Liver (tissue), 9 donors: Measurements from ENCODE around the gene IL1RL1. TPM values are rescaled to one million over a fixed set of nuclear protein-coding genes. Genes with fewer than 3 reads are reported as not detected.

Source experiments
- DNase-seq: peaks from one replicate; pipeline ENCODE4 v3.0.0-alpha.2; 2017; ENCODE audit warnings: low spot score
- H3K27ac ChIP-seq, 2 donors: one replicate each; pipeline ENCODE4 v1.7.0; 2013; ENCODE audit warnings: inconsistent platforms in 2 of 2, low read length in 2 of 2, control low read depth in 1 of 2, low read depth in 1 of 2, mild to moderate bottlenecking in 1 of 2
- H3K27me3 ChIP-seq, 4 donors: one replicate each; pipeline versions ENCODE4 v1.6.1 to v1.7.0; 2013; ENCODE audit warnings: low read length in 3 of 4, inconsistent platforms in 1 of 4, mild to moderate bottlenecking in 1 of 4, moderate library complexity in 1 of 4; ENCODE audit not compliant: control insufficient read depth in 4 of 4, insufficient read depth in 4 of 4
- H3K36me3 ChIP-seq, 4 donors: one replicate each; pipeline versions ENCODE4 v1.6.1 to v1.7.0; 2013; ENCODE audit warnings: low read length in 3 of 4, mild to moderate bottlenecking in 3 of 4, low read depth in 1 of 4, moderate library complexity in 1 of 4; ENCODE audit not compliant: control insufficient read depth in 4 of 4, insufficient read depth in 3 of 4
- H3K4me1 ChIP-seq, 4 donors: one replicate each; pipeline versions ENCODE4 v1.6.1 to v1.7.0; 2013; ENCODE audit warnings: low read length in 3 of 4, mild to moderate bottlenecking in 3 of 4, moderate library complexity in 1 of 4; ENCODE audit not compliant: control insufficient read depth in 4 of 4, insufficient read depth in 4 of 4
- H3K4me3 ChIP-seq, 3 donors: one replicate each; pipeline versions ENCODE4 v1.6.1 to v1.7.0; 2013; ENCODE audit warnings: low read length in 3 of 3, control low read depth in 1 of 3, low read depth in 1 of 3, mild to moderate bottlenecking in 1 of 3
- H3K9ac ChIP-seq, 2 donors: one replicate each; pipeline ENCODE4 v1.7.0; 2013; ENCODE audit warnings: low read length in 2 of 2, mild to moderate bottlenecking in 2 of 2, moderate library complexity in 2 of 2, control low read depth in 1 of 2, low read depth in 1 of 2
- H3K9me3 ChIP-seq, 4 donors: one replicate each; pipeline versions ENCODE4 v1.6.1 to v1.7.0; 2013; ENCODE audit warnings: low read length in 3 of 4; ENCODE audit not compliant: control insufficient read depth in 4 of 4
- EGR1 ChIP-seq, 2 donors: IDR thresholded peaks; 2 replicates each; pipeline ENCODE4 v1.6.1; 2016 to 2018; ENCODE audit warnings: antibody characterized with exemption in 2 of 2, low read depth in 2 of 2
- FOXA1 ChIP-seq: IDR thresholded peaks from 2 replicates; pipeline ENCODE4 v1.6.1; 2016; ENCODE audit warnings: antibody characterized with exemption
- FOXA2 ChIP-seq: IDR thresholded peaks from 2 replicates; pipeline ENCODE4 v1.6.1; 2016; ENCODE audit warnings: antibody characterized with exemption
- GABPA ChIP-seq, 2 donors: IDR thresholded peaks in 1 of 2; conservative IDR thresholded peaks in 1 of 2; 2 replicates each; pipeline ENCODE4 v1.6.1; 2016; ENCODE audit warnings: antibody characterized with exemption in 2 of 2, mild to moderate bottlenecking in 1 of 2, moderate library complexity in 1 of 2
- HNF4A ChIP-seq, 2 donors: conservative IDR thresholded peaks; 2 replicates each; pipeline ENCODE4 v1.6.1; 2016; ENCODE audit warnings: antibody characterized with exemption in 2 of 2, mild to moderate bottlenecking in 2 of 2
- HNF4G ChIP-seq: IDR thresholded peaks from 2 replicates; pipeline ENCODE4 v1.6.1; 2016; ENCODE audit warnings: antibody characterized with exemption
- JUND ChIP-seq, 2 donors: IDR thresholded peaks; 2 replicates each; pipeline ENCODE4 v1.6.1; 2016; ENCODE audit warnings: antibody characterized with exemption in 2 of 2
- NR2F2 ChIP-seq: IDR thresholded peaks from 2 replicates; pipeline ENCODE4 v1.6.1; 2016; ENCODE audit warnings: antibody characterized with exemption
- RAD21 ChIP-seq, 2 donors: IDR thresholded peaks; 2 replicates each; pipeline ENCODE4 v1.6.1; 2016; ENCODE audit warnings: antibody characterized with exemption in 2 of 2, mild to moderate bottlenecking in 2 of 2
- RXRA ChIP-seq, 2 donors: IDR thresholded peaks; 2 replicates each; pipeline ENCODE4 v1.6.1; 2017 to 2018; ENCODE audit warnings: antibody characterized with exemption in 2 of 2, mild to moderate bottlenecking in 1 of 2
- SP1 ChIP-seq: IDR thresholded peaks from 2 replicates; pipeline ENCODE4 v1.6.1; 2018; ENCODE audit warnings: antibody characterized with exemption, mild to moderate bottlenecking
- TAF1 ChIP-seq: conservative IDR thresholded peaks from 2 replicates; pipeline ENCODE4 v1.6.1; 2016; ENCODE audit warnings: antibody characterized with exemption, mild to moderate bottlenecking
- YY1 ChIP-seq: IDR thresholded peaks from 2 replicates; pipeline ENCODE4 v1.6.1; 2016; ENCODE audit warnings: antibody characterized with exemption, mild to moderate bottlenecking
- WGBS: extraction: QIAGEN DNeasy Blood & Tissue Kit; methylation state at CpG from one replicate; pipeline ENCODE4 v1.1.7; 2013; 5-methylcytosine and 5-hydroxymethylcytosine counted together
- polyA plus RNA-seq, 2 donors: library from polyadenylated mRNA; stranded (reverse) in 1 of 2; unstranded in 1 of 2; fragments of 200-250 nt in 1 of 2; fragments of >200 nt in 1 of 2; fragmentation: Nextera tagmentation in 1 of 2; extraction: Ambion mirVana in 1 of 2; gene quantifications; one replicate each; pipeline versions ENCODE4 v1.2.1 to v1.2.3, GENCODE V29; 2013 to 2015
- total RNA-seq, 2 donors: library from RNA; depleted of rRNA; stranded (reverse); fragments of >200 nt; gene quantifications; one replicate each; pipeline ENCODE4 v1.2.3, GENCODE V29; 2014
- TF ChIP-seq, protein P1 (sequence below): IDR thresholded peaks from 2 replicates; pipeline ENCODE4 v1.6.1; 2016; ENCODE audit warnings: antibody characterized with exemption
- TF ChIP-seq, protein P2 (sequence below): fragments of 150-350 bp; IDR thresholded peaks from 2 replicates; pipeline ENCODE4 v1.5.1; 2017; ENCODE audit warnings: improper control_type of control experiment, low read depth, low read length; ENCODE audit not compliant: missing input control
- TF ChIP-seq, protein P3 (sequence below): IDR thresholded peaks from 2 replicates; pipeline ENCODE4 v1.6.1; 2016; ENCODE audit warnings: antibody characterized with exemption
- TF ChIP-seq, protein P4 (sequence below): IDR thresholded peaks from 2 replicates; pipeline ENCODE4 v1.6.1; 2016; ENCODE audit warnings: antibody characterized with exemption
- TF ChIP-seq, protein P5 (sequence below): IDR thresholded peaks from 2 replicates; pipeline ENCODE4 v1.6.1; 2016; ENCODE audit warnings: antibody characterized with exemption, mild to moderate bottlenecking
- donor health status: healthy.
- donor health status: healthy.
- donor health status: healthy.
- donor health status: healthy.
- donor health status: healthy.

IL1RL1 gene
- total and polyA plus RNA-seq, 4 donors = 0.75 to 6.2 (median 3.2) TPM

DNA sequence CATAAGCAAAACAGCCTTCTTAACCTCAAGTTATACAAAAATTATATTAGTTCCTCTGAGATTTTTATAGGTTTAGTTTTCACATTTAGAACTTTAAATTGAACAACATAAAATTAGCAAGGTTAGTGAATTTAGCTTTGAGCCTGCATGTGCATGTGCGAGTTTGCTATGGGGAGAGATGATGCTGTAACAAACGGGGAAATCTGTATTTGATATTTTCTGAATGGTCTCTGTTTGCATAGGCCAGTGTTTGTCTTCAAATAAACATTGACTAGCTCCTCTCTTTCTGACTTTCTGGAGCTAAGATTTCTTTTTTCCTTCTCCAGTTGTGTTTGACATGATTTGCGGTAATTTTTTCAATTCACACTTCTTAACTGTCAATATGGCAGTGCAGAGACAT, 80.7 kb downstream of the IL1RL1 start (continued):
- TF ChIP-seq EGR1 (IDR thresholded peaks at IDR 0.05; ENCODE audit: low read depth in 2 of 2) = no peak
- TF ChIP-seq HNF4G = no peak

DNA sequence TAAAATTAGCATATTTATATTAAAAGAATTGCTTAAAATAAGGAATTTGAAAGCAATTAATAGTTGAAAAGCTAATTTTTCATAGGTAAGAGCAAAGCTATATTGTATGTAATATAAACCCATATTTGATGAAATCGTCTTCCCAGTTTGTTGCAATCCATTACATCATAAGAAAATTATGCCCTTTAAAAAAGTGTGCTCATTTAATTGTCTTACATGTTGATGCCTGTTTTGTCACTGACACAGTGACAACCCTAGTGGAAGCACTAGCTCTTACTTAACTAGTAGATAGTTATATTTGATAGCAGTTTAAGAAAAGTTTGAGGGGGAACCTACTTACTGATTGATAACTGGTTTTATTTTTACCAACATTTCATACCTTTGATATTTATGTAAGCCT, 81.6 kb downstream of the IL1RL1 start:
- no peaks in the 10 kb centered on the region for H3K4me1 ChIP-seq
- no peaks in the 10 kb centered on the region for H3K9me3 ChIP-seq
- DNase-seq = no peak
- no peak overlapping the region for H3K27ac ChIP-seq
- WGBS = 95% methylated on average over 1 of the region's 1 CpG
- no peak overlapping the region for H3K9ac ChIP-seq
- H3K27me3 ChIP-seq = no peaks in the 10 kb centered on the region
- no peak overlapping the region for H3K4me3 ChIP-seq
- H3K36me3 ChIP-seq = peaks cover 0 to 2% (median 2%) of the 10 kb centered on the region in 4 donors
- no peak for TF ChIP-seq EGR1 (IDR thresholded peaks at IDR 0.05; ENCODE audit: low read depth in 2 of 2)
- no peak for TF ChIP-seq YY1
- no peak for TF ChIP-seq GABPA (IDR thresholded peaks at IDR 0.05 in 1 of 2, conservative IDR thresholded peaks at IDR 0.05 in 1 of 2)
- TF ChIP-seq FOXA2 = no peak
- TF ChIP-seq, protein P1, sequence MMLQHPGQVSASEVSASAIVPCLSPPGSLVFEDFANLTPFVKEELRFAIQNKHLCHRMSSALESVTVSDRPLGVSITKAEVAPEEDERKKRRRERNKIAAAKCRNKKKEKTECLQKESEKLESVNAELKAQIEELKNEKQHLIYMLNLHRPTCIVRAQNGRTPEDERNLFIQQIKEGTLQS = no peak
- no peak for TF ChIP-seq NR2F2
- no peak for TF ChIP-seq TAF1
- no peak for TF ChIP-seq RAD21 (IDR thresholded peaks at IDR 0.05)
- no peak for TF ChIP-seq HNF4G
- TF ChIP-seq FOXA1 = no peak
- TF ChIP-seq JUND (IDR thresholded peaks at IDR 0.05) = no peak
- TF ChIP-seq RXRA (IDR thresholded peaks at IDR 0.05) = no peak
- no peak for TF ChIP-seq HNF4A (conservative IDR thresholded peaks at IDR 0.05)
- TF ChIP-seq, protein P2, sequence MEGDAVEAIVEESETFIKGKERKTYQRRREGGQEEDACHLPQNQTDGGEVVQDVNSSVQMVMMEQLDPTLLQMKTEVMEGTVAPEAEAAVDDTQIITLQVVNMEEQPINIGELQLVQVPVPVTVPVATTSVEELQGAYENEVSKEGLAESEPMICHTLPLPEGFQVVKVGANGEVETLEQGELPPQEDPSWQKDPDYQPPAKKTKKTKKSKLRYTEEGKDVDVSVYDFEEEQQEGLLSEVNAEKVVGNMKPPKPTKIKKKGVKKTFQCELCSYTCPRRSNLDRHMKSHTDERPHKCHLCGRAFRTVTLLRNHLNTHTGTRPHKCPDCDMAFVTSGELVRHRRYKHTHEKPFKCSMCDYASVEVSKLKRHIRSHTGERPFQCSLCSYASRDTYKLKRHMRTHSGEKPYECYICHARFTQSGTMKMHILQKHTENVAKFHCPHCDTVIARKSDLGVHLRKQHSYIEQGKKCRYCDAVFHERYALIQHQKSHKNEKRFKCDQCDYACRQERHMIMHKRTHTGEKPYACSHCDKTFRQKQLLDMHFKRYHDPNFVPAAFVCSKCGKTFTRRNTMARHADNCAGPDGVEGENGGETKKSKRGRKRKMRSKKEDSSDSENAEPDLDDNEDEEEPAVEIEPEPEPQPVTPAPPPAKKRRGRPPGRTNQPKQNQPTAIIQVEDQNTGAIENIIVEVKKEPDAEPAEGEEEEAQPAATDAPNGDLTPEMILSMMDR = no peak
- no peak for TF ChIP-seq SP1
- TF ChIP-seq, protein P3, sequence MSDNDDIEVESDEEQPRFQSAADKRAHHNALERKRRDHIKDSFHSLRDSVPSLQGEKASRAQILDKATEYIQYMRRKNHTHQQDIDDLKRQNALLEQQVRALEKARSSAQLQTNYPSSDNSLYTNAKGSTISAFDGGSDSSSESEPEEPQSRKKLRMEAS = no peak
- TF ChIP-seq, protein P4, sequence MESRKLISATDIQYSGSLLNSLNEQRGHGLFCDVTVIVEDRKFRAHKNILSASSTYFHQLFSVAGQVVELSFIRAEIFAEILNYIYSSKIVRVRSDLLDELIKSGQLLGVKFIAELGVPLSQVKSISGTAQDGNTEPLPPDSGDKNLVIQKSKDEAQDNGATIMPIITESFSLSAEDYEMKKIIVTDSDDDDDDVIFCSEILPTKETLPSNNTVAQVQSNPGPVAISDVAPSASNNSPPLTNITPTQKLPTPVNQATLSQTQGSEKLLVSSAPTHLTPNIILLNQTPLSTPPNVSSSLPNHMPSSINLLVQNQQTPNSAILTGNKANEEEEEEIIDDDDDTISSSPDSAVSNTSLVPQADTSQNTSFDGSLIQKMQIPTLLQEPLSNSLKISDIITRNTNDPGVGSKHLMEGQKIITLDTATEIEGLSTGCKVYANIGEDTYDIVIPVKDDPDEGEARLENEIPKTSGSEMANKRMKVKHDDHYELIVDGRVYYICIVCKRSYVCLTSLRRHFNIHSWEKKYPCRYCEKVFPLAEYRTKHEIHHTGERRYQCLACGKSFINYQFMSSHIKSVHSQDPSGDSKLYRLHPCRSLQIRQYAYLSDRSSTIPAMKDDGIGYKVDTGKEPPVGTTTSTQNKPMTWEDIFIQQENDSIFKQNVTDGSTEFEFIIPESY = no peak
- TF ChIP-seq, protein P5, sequence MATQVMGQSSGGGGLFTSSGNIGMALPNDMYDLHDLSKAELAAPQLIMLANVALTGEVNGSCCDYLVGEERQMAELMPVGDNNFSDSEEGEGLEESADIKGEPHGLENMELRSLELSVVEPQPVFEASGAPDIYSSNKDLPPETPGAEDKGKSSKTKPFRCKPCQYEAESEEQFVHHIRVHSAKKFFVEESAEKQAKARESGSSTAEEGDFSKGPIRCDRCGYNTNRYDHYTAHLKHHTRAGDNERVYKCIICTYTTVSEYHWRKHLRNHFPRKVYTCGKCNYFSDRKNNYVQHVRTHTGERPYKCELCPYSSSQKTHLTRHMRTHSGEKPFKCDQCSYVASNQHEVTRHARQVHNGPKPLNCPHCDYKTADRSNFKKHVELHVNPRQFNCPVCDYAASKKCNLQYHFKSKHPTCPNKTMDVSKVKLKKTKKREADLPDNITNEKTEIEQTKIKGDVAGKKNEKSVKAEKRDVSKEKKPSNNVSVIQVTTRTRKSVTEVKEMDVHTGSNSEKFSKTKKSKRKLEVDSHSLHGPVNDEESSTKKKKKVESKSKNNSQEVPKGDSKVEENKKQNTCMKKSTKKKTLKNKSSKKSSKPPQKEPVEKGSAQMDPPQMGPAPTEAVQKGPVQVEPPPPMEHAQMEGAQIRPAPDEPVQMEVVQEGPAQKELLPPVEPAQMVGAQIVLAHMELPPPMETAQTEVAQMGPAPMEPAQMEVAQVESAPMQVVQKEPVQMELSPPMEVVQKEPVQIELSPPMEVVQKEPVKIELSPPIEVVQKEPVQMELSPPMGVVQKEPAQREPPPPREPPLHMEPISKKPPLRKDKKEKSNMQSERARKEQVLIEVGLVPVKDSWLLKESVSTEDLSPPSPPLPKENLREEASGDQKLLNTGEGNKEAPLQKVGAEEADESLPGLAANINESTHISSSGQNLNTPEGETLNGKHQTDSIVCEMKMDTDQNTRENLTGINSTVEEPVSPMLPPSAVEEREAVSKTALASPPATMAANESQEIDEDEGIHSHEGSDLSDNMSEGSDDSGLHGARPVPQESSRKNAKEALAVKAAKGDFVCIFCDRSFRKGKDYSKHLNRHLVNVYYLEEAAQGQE = no peak
